Liver (tissue), 9 donors: Measurements from ENCODE around the gene FOLR1. TPM values are rescaled to one million over a fixed set of nuclear protein-coding genes. Genes with fewer than 3 reads are reported as not detected.

Source experiments
- DNase-seq: peaks from one replicate; pipeline ENCODE4 v3.0.0-alpha.2; 2017; ENCODE audit warnings: low spot score
- H3K27ac ChIP-seq, 2 donors: one replicate each; pipeline ENCODE4 v1.7.0; 2013; ENCODE audit warnings: inconsistent platforms in 2 of 2, low read length in 2 of 2, control low read depth in 1 of 2, low read depth in 1 of 2, mild to moderate bottlenecking in 1 of 2
- H3K27me3 ChIP-seq, 4 donors: one replicate each; pipeline versions ENCODE4 v1.6.1 to v1.7.0; 2013; ENCODE audit warnings: low read length in 3 of 4, inconsistent platforms in 1 of 4, mild to moderate bottlenecking in 1 of 4, moderate library complexity in 1 of 4; ENCODE audit not compliant: control insufficient read depth in 4 of 4, insufficient read depth in 4 of 4
- H3K36me3 ChIP-seq, 4 donors: one replicate each; pipeline versions ENCODE4 v1.6.1 to v1.7.0; 2013; ENCODE audit warnings: low read length in 3 of 4, mild to moderate bottlenecking in 3 of 4, low read depth in 1 of 4, moderate library complexity in 1 of 4; ENCODE audit not compliant: control insufficient read depth in 4 of 4, insufficient read depth in 3 of 4
- H3K4me1 ChIP-seq, 4 donors: one replicate each; pipeline versions ENCODE4 v1.6.1 to v1.7.0; 2013; ENCODE audit warnings: low read length in 3 of 4, mild to moderate bottlenecking in 3 of 4, moderate library complexity in 1 of 4; ENCODE audit not compliant: control insufficient read depth in 4 of 4, insufficient read depth in 4 of 4
- H3K4me3 ChIP-seq, 3 donors: one replicate each; pipeline versions ENCODE4 v1.6.1 to v1.7.0; 2013; ENCODE audit warnings: low read length in 3 of 3, control low read depth in 1 of 3, low read depth in 1 of 3, mild to moderate bottlenecking in 1 of 3
- H3K9ac ChIP-seq, 2 donors: one replicate each; pipeline ENCODE4 v1.7.0; 2013; ENCODE audit warnings: low read length in 2 of 2, mild to moderate bottlenecking in 2 of 2, moderate library complexity in 2 of 2, control low read depth in 1 of 2, low read depth in 1 of 2
- H3K9me3 ChIP-seq, 4 donors: one replicate each; pipeline versions ENCODE4 v1.6.1 to v1.7.0; 2013; ENCODE audit warnings: low read length in 3 of 4; ENCODE audit not compliant: control insufficient read depth in 4 of 4
- ATF3 ChIP-seq: IDR thresholded peaks from 2 replicates; pipeline ENCODE4 v1.6.1; 2016; ENCODE audit warnings: antibody characterized with exemption
- EGR1 ChIP-seq, 2 donors: IDR thresholded peaks; 2 replicates each; pipeline ENCODE4 v1.6.1; 2016 to 2018; ENCODE audit warnings: antibody characterized with exemption in 2 of 2, low read depth in 2 of 2
- FOXA1 ChIP-seq: IDR thresholded peaks from 2 replicates; pipeline ENCODE4 v1.6.1; 2016; ENCODE audit warnings: antibody characterized with exemption
- FOXA2 ChIP-seq: IDR thresholded peaks from 2 replicates; pipeline ENCODE4 v1.6.1; 2016; ENCODE audit warnings: antibody characterized with exemption
- GABPA ChIP-seq, 2 donors: IDR thresholded peaks in 1 of 2; conservative IDR thresholded peaks in 1 of 2; 2 replicates each; pipeline ENCODE4 v1.6.1; 2016; ENCODE audit warnings: antibody characterized with exemption in 2 of 2, mild to moderate bottlenecking in 1 of 2, moderate library complexity in 1 of 2
- HNF4A ChIP-seq, 2 donors: conservative IDR thresholded peaks; 2 replicates each; pipeline ENCODE4 v1.6.1; 2016; ENCODE audit warnings: antibody characterized with exemption in 2 of 2, mild to moderate bottlenecking in 2 of 2
- HNF4G ChIP-seq: IDR thresholded peaks from 2 replicates; pipeline ENCODE4 v1.6.1; 2016; ENCODE audit warnings: antibody characterized with exemption
- JUND ChIP-seq, 2 donors: IDR thresholded peaks; 2 replicates each; pipeline ENCODE4 v1.6.1; 2016; ENCODE audit warnings: antibody characterized with exemption in 2 of 2
- MAX ChIP-seq: IDR thresholded peaks from 2 replicates; pipeline ENCODE4 v1.6.1; 2016; ENCODE audit warnings: antibody characterized with exemption
- NR2F2 ChIP-seq: IDR thresholded peaks from 2 replicates; pipeline ENCODE4 v1.6.1; 2016; ENCODE audit warnings: antibody characterized with exemption
- RAD21 ChIP-seq, 2 donors: IDR thresholded peaks; 2 replicates each; pipeline ENCODE4 v1.6.1; 2016; ENCODE audit warnings: antibody characterized with exemption in 2 of 2, mild to moderate bottlenecking in 2 of 2
- RXRA ChIP-seq, 2 donors: IDR thresholded peaks; 2 replicates each; pipeline ENCODE4 v1.6.1; 2017 to 2018; ENCODE audit warnings: antibody characterized with exemption in 2 of 2, mild to moderate bottlenecking in 1 of 2
- SP1 ChIP-seq: IDR thresholded peaks from 2 replicates; pipeline ENCODE4 v1.6.1; 2018; ENCODE audit warnings: antibody characterized with exemption, mild to moderate bottlenecking
- TAF1 ChIP-seq: conservative IDR thresholded peaks from 2 replicates; pipeline ENCODE4 v1.6.1; 2016; ENCODE audit warnings: antibody characterized with exemption, mild to moderate bottlenecking
- YY1 ChIP-seq: IDR thresholded peaks from 2 replicates; pipeline ENCODE4 v1.6.1; 2016; ENCODE audit warnings: antibody characterized with exemption, mild to moderate bottlenecking
- WGBS: extraction: QIAGEN DNeasy Blood & Tissue Kit; methylation state at CpG from one replicate; pipeline ENCODE4 v1.1.7; 2013; 5-methylcytosine and 5-hydroxymethylcytosine counted together
- polyA plus RNA-seq, 2 donors: library from polyadenylated mRNA; stranded (reverse) in 1 of 2; unstranded in 1 of 2; fragments of 200-250 nt in 1 of 2; fragments of >200 nt in 1 of 2; fragmentation: Nextera tagmentation in 1 of 2; extraction: Ambion mirVana in 1 of 2; gene quantifications; one replicate each; pipeline versions ENCODE4 v1.2.1 to v1.2.3, GENCODE V29; 2013 to 2015
- total RNA-seq, 2 donors: library from RNA; depleted of rRNA; stranded (reverse); fragments of >200 nt; gene quantifications; one replicate each; pipeline ENCODE4 v1.2.3, GENCODE V29; 2014
- TF ChIP-seq, protein P1 (sequence below): IDR thresholded peaks from 2 replicates; pipeline ENCODE4 v1.6.1; 2016; ENCODE audit warnings: antibody characterized with exemption
- TF ChIP-seq, protein P2 (sequence below): IDR thresholded peaks from 2 replicates; pipeline ENCODE4 v1.6.1; 2016; ENCODE audit warnings: antibody characterized with exemption, mild to moderate bottlenecking
- TF ChIP-seq, protein P3 (sequence below): fragments of 150-350 bp; IDR thresholded peaks from 2 replicates; pipeline ENCODE4 v1.5.1; 2017; ENCODE audit warnings: improper control_type of control experiment, low read depth, low read length; ENCODE audit not compliant: missing input control
- donor health status: healthy.
- donor health status: healthy.
- donor health status: healthy.
- donor health status: healthy.
- donor health status: healthy.

Gene FOLR1
- total and polyA plus RNA-seq, 4 donors: 0.06 to 0.21 (median 0.09) TPM; not detected in 1

DNA sequence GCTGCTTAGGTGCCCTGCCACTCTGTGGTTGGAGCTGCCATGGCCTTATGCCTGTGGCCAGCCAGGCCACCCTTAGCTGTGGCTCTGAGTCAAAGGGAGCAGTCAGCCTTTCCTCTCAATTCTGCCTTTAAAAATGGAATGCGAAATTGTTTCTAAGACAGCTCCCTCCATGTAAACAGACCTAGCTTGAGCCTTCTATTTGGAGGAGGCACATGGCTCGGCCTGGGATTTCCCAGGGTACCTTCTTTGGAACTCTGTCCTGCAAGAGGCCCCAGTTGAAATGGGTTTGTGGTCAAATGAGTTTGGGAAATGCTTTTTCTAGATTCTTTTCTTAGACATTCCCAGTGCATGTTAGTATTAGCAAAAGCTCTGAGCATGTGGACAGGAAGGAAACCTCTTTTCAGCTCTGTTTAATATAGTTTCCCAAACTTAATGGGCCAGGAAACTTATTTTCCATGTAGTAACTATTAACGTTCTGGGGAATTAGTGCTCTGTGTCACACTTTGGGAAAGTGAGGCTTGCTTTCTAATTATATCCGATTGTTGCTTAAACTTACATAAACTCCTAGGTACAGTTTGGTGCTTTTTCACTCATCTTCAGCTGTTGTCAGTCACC, 44.2 kb downstream of the FOLR1 start (continued):
- TF ChIP-seq, protein P1, sequence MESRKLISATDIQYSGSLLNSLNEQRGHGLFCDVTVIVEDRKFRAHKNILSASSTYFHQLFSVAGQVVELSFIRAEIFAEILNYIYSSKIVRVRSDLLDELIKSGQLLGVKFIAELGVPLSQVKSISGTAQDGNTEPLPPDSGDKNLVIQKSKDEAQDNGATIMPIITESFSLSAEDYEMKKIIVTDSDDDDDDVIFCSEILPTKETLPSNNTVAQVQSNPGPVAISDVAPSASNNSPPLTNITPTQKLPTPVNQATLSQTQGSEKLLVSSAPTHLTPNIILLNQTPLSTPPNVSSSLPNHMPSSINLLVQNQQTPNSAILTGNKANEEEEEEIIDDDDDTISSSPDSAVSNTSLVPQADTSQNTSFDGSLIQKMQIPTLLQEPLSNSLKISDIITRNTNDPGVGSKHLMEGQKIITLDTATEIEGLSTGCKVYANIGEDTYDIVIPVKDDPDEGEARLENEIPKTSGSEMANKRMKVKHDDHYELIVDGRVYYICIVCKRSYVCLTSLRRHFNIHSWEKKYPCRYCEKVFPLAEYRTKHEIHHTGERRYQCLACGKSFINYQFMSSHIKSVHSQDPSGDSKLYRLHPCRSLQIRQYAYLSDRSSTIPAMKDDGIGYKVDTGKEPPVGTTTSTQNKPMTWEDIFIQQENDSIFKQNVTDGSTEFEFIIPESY: no peak
- TF ChIP-seq RXRA (IDR thresholded peaks at IDR 0.05): no peak

DNA sequence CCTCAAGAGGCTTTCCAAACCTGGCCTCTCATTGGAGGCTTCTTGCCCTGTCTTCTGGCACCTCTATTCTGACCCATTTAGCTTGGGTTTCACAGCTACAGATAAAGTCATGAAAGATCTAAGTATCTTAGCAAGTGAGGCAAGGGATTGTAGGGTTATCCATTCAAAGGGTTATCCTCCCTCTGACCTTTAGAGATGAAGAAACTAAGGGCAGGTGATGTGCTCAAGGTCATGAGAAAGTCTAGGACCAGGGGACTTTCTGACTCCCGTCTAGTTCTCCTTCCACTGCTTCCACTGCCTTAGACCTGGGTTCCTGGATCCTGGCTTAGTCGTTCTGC, 44.8 kb downstream of the FOLR1 start:
- Histone ChIP-seq H3K4me1 (peaks cover 6 to 22% (median 16%) of the 10 kb centered on the region in 4 donors), H3K9ac (no peak overlapping the region), H3K4me3 (no peak overlapping the region), H3K36me3 (peaks cover 9 to 57% (median 25%) of the 10 kb centered on the region in 4 donors), H3K9me3 (no peaks in the 10 kb centered on the region), H3K27ac (no peak overlapping the region), H3K27me3 (peaks cover 0 to 4% (median 0%) of the 10 kb centered on the region in 4 donors)
- DNase-seq: no peak
- WGBS: 89% methylated on average over 2 of the region's 2 CpGs
- TF ChIP-seq, protein P2, sequence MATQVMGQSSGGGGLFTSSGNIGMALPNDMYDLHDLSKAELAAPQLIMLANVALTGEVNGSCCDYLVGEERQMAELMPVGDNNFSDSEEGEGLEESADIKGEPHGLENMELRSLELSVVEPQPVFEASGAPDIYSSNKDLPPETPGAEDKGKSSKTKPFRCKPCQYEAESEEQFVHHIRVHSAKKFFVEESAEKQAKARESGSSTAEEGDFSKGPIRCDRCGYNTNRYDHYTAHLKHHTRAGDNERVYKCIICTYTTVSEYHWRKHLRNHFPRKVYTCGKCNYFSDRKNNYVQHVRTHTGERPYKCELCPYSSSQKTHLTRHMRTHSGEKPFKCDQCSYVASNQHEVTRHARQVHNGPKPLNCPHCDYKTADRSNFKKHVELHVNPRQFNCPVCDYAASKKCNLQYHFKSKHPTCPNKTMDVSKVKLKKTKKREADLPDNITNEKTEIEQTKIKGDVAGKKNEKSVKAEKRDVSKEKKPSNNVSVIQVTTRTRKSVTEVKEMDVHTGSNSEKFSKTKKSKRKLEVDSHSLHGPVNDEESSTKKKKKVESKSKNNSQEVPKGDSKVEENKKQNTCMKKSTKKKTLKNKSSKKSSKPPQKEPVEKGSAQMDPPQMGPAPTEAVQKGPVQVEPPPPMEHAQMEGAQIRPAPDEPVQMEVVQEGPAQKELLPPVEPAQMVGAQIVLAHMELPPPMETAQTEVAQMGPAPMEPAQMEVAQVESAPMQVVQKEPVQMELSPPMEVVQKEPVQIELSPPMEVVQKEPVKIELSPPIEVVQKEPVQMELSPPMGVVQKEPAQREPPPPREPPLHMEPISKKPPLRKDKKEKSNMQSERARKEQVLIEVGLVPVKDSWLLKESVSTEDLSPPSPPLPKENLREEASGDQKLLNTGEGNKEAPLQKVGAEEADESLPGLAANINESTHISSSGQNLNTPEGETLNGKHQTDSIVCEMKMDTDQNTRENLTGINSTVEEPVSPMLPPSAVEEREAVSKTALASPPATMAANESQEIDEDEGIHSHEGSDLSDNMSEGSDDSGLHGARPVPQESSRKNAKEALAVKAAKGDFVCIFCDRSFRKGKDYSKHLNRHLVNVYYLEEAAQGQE: no peak
- TF ChIP-seq HNF4G (no peak), HNF4A (conservative IDR thresholded peaks at IDR 0.05) (no peak), ATF3 (no peak), RAD21 (IDR thresholded peaks at IDR 0.05) (no peak), EGR1 (IDR thresholded peaks at IDR 0.05; ENCODE audit: low read depth in 2 of 2) (no peak), JUND (IDR thresholded peaks at IDR 0.05) (no peak), FOXA1 (no peak), NR2F2 (no peak), MAX (no peak), SP1 (no peak), TAF1 (no peak), GABPA (IDR thresholded peaks at IDR 0.05 in 1 of 2, conservative IDR thresholded peaks at IDR 0.05 in 1 of 2) (no peak), FOXA2 (no peak), YY1 (no peak), RXRA (IDR thresholded peaks at IDR 0.05) (no peak)
- TF ChIP-seq, protein P1: no peak
- TF ChIP-seq, protein P3, sequence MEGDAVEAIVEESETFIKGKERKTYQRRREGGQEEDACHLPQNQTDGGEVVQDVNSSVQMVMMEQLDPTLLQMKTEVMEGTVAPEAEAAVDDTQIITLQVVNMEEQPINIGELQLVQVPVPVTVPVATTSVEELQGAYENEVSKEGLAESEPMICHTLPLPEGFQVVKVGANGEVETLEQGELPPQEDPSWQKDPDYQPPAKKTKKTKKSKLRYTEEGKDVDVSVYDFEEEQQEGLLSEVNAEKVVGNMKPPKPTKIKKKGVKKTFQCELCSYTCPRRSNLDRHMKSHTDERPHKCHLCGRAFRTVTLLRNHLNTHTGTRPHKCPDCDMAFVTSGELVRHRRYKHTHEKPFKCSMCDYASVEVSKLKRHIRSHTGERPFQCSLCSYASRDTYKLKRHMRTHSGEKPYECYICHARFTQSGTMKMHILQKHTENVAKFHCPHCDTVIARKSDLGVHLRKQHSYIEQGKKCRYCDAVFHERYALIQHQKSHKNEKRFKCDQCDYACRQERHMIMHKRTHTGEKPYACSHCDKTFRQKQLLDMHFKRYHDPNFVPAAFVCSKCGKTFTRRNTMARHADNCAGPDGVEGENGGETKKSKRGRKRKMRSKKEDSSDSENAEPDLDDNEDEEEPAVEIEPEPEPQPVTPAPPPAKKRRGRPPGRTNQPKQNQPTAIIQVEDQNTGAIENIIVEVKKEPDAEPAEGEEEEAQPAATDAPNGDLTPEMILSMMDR: no peak
